GM19025 (cell line): ENCODE measurements around the gene VIPAS39.

ENCODE experiments used
- ATAC-seq: cut with Tn5 transposase; IDR thresholded peaks from one replicate; pipeline ENCODE4 v1.9.1; 2021; ENCODE audit warnings: mild to moderate bottlenecking, low read depth, moderate library complexity; ENCODE audit not compliant: unreplicated experiment

Gene VIPAS39

GRCh38 chr14:77457522-77458248 is at the start of gene VIPAS39, which contains the start of gene AHSA1:
Gene VIPAS39, minus strand, starts transcription at chr14:77457601. Its CDS starts 3,499 bp downstream, at chr14:77454102.
Gene AHSA1, plus strand, starts transcription at chr14:77458093. Its CDS starts 97 bp downstream, at chr14:77458190.
- peak; percentile 88 for ATAC-seq

GRCh38 chr14:77505031-77505430 is 47.6 kb upstream of the VIPAS39 start:
- ATAC-seq, result no peak

GRCh38 chr14:77503138-77503537 is 45.7 kb upstream of the VIPAS39 start:
- ATAC-seq, result no peak

GRCh38 chr14:77502109-77502782 is 44.8 kb upstream of the VIPAS39 start:
- ATAC-seq, result no peak

GRCh38 chr14:77498984-77499527 is 41.7 kb upstream of the VIPAS39 start:
- peak; percentile 8 for ATAC-seq

GRCh38 chr14:77498120-77498979 is 40.9 kb upstream of the VIPAS39 start, which contains the start of gene ISM2:
Gene ISM2, minus strand, starts transcription at chr14:77498816. Its CDS starts 23 bp downstream, at chr14:77498793.
- ATAC-seq, result peak; percentile 60

GRCh38 chr14:77495334-77495733 is 37.9 kb upstream of the VIPAS39 start:
- no peak for ATAC-seq

- ATAC-seq, result no peak
These were observed 33.7 kb upstream of the VIPAS39 start for GRCh38 chr14:77491056-77491455.

- ATAC-seq, result no peak
These were observed 33.1 kb upstream of the VIPAS39 start for GRCh38 chr14:77490347-77490986.

GRCh38 chr14:77489041-77489440 is 31.6 kb upstream of the VIPAS39 start:
- ATAC-seq, result no peak

GRCh38 chr14:77488558-77488957 is 31.2 kb upstream of the VIPAS39 start:
- no peak for ATAC-seq

- no peak for ATAC-seq
These were observed 28.7 kb upstream of the VIPAS39 start for GRCh38 chr14:77485901-77486678.

- ATAC-seq, result no peak
These were observed 27.9 kb upstream of the VIPAS39 start for GRCh38 chr14:77485256-77485655.

- no peak for ATAC-seq
These were observed 25.0 kb upstream of the VIPAS39 start for GRCh38 chr14:77482422-77482821.

- peak; percentile 79 for ATAC-seq
These were observed 21.4 kb upstream of the VIPAS39 start for GRCh38 chr14:77478796-77479195.

GRCh38 chr14:77478029-77478428 is 20.6 kb upstream of the VIPAS39 start:
- no peak for ATAC-seq

GRCh38 chr14:77475432-77476115 is 18.2 kb upstream of the VIPAS39 start:
- no peak for ATAC-seq

- ATAC-seq, result no peak
These were observed 17.2 kb upstream of the VIPAS39 start for GRCh38 chr14:77474479-77475177.
